Motor neuron (in vitro differentiated cells): ENCODE results near the gene HNRNPDL. TPM values are rescaled to one million over a fixed set of nuclear protein-coding genes. Genes with fewer than 3 reads are reported as not detected.
"Not testable (repeated sequence)": the region's sequence is repeated elsewhere in the genome, so short reads cannot be mapped to it uniquely, and the experiment has no call there.

ENCODE experiments used
- ATAC-seq, 8 experiments: fragments of 200-7000 bp; cut with Tn5 transposase; replicated peaks in 6 of 8; 2 replicates each; pipeline ENCODE4 v1.8.0; 2021; ENCODE audit warnings: mild to moderate bottlenecking in 8 of 8, moderate library complexity in 8 of 8
- H3K27ac ChIP-seq, 2 donors: fragments of 250-450 bp; sonication (Bioruptor Pico); 2 replicates each; pipeline ENCODE4 v1.9.0; 2021; ENCODE audit warnings: antibody characterized with exemption in 2 of 2, mild to moderate bottlenecking in 2 of 2, moderate library complexity in 1 of 2
- H3K4me1 ChIP-seq, 2 donors: fragments of 250-450 bp; sonication (Bioruptor Pico); replicated peaks in 1 of 2; 2 replicates each; pipeline ENCODE4 v1.6.1; 2021; ENCODE audit warnings: antibody characterized with exemption in 2 of 2, mild to moderate bottlenecking in 2 of 2, moderate library complexity in 1 of 2
- H3K4me3 ChIP-seq, 5 donors: fragments of 250-450 bp; sonication (Bioruptor Pico); 2 replicates each; pipeline ENCODE4 v1.9.0; 2021; ENCODE audit warnings: antibody characterized with exemption in 5 of 5, mild to moderate bottlenecking in 5 of 5, moderate library complexity in 4 of 5
- WGBS, 10 experiments: fragments of 450-650 bp; shearing (Covaris generic); methylation state at CpG; one replicate each; pipeline ENCODE4 v1.0.0; 2022; 5-methylcytosine and 5-hydroxymethylcytosine counted together
- in situ Hi-C, 9 experiments: fragments of 400-800 bp; cut with MboI; loops; one replicate each; pipeline ENCODE4 v1.15.0; 2021; ENCODE audit warnings: low sequenced_read_pairs in 9 of 9, low pct_unique_long_range_greater_than_20kb in 2 of 9; ENCODE audit not compliant: unreplicated experiment in 9 of 9
- total RNA-seq, 8 experiments: library from RNA; unstranded; fragments of 300-600 nt; gene quantifications; 2 replicates each; pipeline versions ENCODE4 v1.2.3 to v1.2.4, GENCODE V29; 2022

Gene HNRNPDL
- total RNA-seq, 8 experiments from 2014 or later: 255 to 791 (median 419) TPM

DNA sequence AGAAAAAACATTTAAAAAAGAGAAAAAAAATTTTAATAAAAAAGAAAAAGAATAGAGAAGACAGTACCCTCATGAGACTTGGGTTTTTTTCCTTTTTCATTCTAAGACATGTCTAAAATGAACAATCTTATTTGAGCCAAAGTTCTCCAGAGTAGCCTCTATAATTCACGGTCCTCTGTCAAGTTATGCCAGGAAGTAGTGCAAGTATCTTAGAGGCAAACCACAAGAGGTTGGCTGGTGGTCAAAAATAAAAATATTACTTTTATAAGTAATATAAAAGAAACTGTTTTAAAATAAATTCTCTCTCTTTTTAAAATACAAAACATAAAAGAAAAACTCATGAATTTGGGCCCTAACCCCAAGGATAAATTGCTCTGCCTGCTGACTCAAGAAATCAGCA lies 26.5 kb downstream of the HNRNPDL start:
- no peak overlapping the region for H3K27ac ChIP-seq
- 73 to 100% (median 87%) methylated on average over 1 of the region's 1 CpG; no CpG with 5 or more reads in 2 of the 10 experiments for WGBS, 10 experiments
- no peaks in the 10 kb centered on the region for H3K4me1 ChIP-seq
- in situ Hi-C loops: no loop called here
- ATAC-seq: no peak
- H3K4me3 ChIP-seq: no peak overlapping the region

DNA sequence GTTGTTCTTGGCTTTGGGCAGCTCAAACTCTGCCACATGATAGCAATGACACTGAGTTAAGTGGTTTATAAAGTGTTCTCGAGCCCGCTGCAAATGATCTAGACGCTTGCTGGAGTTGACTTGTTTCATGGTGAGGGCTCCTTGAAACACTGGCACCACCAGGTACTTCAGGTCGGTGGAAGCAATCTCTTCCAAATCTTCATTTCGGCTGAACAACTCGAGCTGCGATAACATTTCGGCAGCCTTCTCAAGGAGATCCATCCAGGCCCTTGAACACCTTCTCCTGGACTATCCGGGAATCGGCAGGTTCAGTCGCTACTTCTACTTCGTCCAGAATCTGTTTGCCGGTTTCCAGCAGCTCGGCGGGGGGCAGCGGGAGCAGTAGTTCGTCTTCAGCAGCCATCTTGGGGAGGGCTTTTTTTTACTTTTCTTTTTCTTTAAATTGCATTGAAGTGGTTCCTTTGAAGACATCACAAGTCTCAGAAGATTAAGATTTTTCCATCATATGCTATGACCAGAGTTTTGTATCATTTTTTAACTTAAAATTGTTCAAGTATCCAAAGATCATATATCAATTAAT lies 28.0 kb downstream of the HNRNPDL start:
- 80 to 97% (median 90%) methylated on average over 2 to 12 of the region's 17 CpGs; no CpG with 5 or more reads in 3 of the 10 experiments for WGBS, 10 experiments
- Histone ChIP-seq H3K27ac (no peak overlapping the region), H3K4me1 (no peaks in the 10 kb centered on the region), H3K4me3 (no peak overlapping the region)
- ATAC-seq: no peak
- in situ Hi-C loops: no loop called here

DNA sequence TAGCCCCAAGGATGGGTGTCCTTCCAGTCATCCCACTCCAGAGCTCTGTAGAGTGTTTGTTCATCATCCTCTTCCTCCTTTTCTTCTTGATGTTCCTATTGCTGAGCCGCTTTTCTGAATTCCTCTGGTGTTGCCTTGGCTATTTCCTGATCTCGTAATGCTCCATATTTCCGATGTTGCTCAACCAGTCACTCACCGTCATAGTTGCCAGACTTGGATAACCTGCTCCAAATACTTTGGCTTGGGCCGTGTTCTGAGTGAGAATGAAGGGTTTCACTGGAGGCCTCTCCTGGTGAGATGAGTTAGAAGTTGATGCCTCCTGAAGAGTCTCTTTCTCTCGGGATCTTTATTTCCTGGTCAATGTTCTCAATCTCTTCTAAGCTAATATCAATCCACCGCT lies 28.7 kb downstream of the HNRNPDL start:
- Histone ChIP-seq H3K27ac (no peak overlapping the region), H3K4me3 (no peak overlapping the region), H3K4me1 (no peaks in the 10 kb centered on the region)
- no peak for ATAC-seq
- in situ Hi-C loops: no loop called here
- 78 to 100% (median 87%) methylated on average over 1 to 7 of the region's 7 CpGs; no CpG with 5 or more reads in 2 of the 10 experiments for WGBS, 10 experiments

DNA sequence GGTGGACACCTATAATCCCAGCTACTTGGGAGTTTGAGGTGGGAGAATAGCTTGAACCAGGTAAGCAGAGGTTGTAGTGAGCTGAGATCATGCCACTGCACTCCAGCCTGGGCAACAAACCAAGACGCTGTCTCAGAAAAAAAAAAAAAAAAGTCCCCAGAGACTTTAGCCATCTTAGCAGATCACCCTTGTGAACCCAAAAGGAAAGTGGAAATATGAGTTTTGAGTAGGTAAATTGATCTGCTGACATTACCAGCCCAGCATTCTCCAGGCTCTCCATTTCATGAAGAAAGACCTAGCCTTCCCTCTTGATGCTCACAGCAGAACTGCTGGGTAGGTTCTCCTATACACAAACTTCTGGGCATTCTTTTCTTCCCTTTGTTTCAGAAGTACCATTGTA lies 32.0 kb downstream of the HNRNPDL start:
- no peak for ATAC-seq
- WGBS, 10 experiments: 80% methylated on average over 1 of the region's 1 CpG; no CpG with 5 or more reads in 9 of the 10 experiments
- in situ Hi-C loops: no loop called here
- no peaks in the 10 kb centered on the region for H3K4me1 ChIP-seq
- no peak overlapping the region for H3K27ac ChIP-seq
- H3K4me3 ChIP-seq: no peak overlapping the region

DNA sequence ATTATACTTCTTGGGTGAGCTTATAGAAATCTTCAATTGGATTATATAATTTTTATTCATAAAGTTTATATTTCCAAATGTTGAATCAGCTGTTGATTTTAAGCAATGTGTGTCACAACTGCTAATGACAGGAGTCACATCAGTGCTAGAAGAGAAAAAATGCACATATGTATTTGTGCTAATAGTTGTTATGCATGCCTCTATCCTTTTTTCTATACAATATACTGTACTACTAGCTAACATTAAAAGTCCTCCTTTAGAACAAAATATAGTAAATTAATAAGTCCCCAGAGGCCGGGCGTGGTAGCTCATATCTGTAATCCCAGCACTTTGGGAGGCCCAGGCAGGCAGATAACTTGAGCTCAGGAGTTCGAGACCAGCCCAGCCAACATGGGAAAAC lies 32.7 kb downstream of the HNRNPDL start:
- peak in 4 of 8 experiments; percentile 38 to 98 (median 90) for ATAC-seq
- WGBS, 10 experiments: 40 to 96% (median 84%) methylated on average over 1 to 3 of the region's 3 CpGs; no CpG with 5 or more reads in 4 of the 10 experiments
- H3K27ac ChIP-seq: no peak overlapping the region
- no peak overlapping the region for H3K4me3 ChIP-seq
- in situ Hi-C loops: no loop called here
- H3K4me1 ChIP-seq: no peaks in the 10 kb centered on the region

DNA sequence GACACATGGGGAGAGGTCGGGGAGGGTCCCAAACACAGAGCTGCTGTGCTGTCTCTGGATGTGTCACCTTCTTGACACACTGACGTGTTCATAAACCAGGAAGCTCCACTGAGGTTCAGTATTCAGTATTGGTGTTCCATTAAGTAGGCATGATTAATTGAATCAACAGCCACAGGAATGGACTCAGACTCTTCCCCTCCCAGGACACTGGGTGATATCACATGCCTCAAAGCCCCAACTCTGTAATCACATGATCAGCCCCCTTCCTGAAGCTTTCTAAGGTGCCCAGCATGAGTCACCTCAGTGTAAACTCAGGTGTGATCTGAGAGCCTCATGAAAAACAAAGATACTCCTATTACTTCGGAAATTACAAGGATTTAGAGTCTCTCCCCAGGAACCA lies 35.4 kb downstream of the HNRNPDL start:
- Histone ChIP-seq H3K4me1 (no peaks in the 10 kb centered on the region), H3K27ac (no peak overlapping the region), H3K4me3 (no peak overlapping the region)
- ATAC-seq: peak in 3 of 8 experiments; percentile 12 to 36 (median 31)
- in situ Hi-C loops: no loop called here
- WGBS, 10 experiments: 50 to 100% (median 70%) methylated on average over 1 to 3 of the region's 3 CpGs; no CpG with 5 or more reads in 3 of the 10 experiments

DNA sequence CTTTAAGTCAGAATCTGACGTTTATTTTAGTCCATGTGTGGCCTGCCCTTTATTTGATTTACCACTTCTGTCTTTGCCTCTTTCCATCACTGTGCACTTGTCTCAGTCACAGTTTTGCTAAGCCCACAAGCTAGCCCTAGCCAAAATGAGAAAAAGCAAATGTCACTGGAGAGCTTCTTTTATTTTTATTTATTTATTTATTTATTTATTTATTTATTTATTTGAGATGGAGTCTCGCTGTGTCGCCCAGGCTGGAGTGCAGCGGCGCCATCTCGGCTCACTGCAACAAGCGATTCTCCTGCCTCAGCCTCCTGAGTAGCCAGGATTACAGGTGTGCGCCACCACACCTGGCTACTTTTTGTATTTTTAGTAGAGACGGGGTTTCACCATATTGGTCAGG lies 40.2 kb downstream of the HNRNPDL start:
- H3K27ac ChIP-seq, H3K4me1 ChIP-seq, ATAC-seq, H3K4me3 ChIP-seq, in situ Hi-C loops: not testable (repeated sequence)
- 79 to 94% (median 88%) methylated on average over 2 to 9 of the region's 9 CpGs; no CpG with 5 or more reads in 1 of the 10 experiments for WGBS, 10 experiments

DNA sequence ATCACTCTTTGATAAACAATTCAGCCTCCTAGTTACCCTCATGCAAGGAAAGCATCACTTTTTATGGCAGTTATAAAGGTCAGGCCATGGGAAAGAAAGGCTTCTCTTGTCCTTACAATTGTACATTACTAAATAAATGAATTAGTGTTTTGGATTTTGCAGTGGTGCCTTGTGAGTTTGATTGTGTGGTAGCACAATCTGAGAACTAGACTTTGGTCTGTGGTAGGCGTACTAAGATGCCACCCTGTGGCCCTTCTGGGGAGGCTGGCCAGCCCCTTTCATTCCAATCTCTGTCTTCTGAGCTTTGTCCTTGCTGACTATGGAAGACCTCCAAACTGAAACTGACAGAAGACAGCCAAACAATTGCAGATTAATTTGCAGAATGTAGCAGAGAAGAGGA lies 41.9 kb downstream of the HNRNPDL start:
- no peak overlapping the region for H3K4me3 ChIP-seq
- WGBS, 10 experiments: 60 to 100% (median 73%) methylated on average over 1 of the region's 1 CpG; no CpG with 5 or more reads in 3 of the 10 experiments
- no peaks in the 10 kb centered on the region for H3K4me1 ChIP-seq
- ATAC-seq: peak in 1 of 8 experiments; percentile 36
- in situ Hi-C loops: no loop called here
- H3K27ac ChIP-seq: no peak overlapping the region

DNA sequence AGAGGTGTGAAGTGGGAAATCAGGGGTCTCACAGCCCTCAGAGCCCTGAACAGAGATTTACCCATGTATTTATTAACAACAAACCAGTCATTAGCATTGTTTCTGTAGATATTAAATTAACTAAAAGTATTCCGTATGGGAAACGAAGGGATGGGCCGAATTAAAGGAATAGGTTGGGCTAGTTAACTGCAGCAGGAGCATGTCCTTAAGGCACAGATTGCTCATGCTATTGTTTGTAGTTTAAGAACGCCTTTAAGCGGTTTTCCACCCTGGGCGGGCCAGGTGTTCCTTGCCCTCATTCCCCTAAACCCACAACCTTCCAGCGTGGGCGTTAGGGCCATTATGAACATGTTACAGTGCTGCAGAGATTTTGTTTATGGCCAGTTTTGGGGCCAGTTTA lies 44.0 kb downstream of the HNRNPDL start:
- H3K4me1 ChIP-seq, in situ Hi-C loops, ATAC-seq, H3K27ac ChIP-seq, H3K4me3 ChIP-seq: not testable (repeated sequence)
- 90 to 100% (median 100%) methylated on average over 1 to 6 of the region's 8 CpGs; no CpG with 5 or more reads in 3 of the 10 experiments for WGBS, 10 experiments

DNA sequence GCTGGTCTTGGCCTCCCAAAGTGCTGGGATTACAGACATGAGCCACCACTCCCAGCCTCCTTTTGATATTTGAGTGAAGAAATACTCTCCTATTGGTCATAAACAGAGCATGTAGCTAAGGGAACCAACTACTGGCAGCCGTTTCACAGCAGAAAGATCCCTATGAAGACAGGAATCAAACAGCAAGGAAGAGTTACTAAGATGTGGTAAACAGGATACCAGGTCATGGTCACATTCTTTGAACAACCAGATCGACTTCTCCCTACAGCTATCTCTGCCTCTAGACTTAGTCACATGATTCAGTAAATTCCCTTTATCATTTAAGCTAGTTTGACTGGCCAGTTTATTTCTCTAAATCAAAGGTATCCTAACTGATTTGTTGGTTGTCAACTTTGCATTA lies 47.5 kb downstream of the HNRNPDL start:
- Histone ChIP-seq H3K4me1 (no peaks in the 10 kb centered on the region), H3K27ac (no peak overlapping the region), H3K4me3 (no peak overlapping the region)
- in situ Hi-C loops: no loop called here
- WGBS, 10 experiments: 60 to 100% (median 92%) methylated on average over 1 to 2 of the region's 2 CpGs; no CpG with 5 or more reads in 3 of the 10 experiments
- no peak for ATAC-seq

DNA sequence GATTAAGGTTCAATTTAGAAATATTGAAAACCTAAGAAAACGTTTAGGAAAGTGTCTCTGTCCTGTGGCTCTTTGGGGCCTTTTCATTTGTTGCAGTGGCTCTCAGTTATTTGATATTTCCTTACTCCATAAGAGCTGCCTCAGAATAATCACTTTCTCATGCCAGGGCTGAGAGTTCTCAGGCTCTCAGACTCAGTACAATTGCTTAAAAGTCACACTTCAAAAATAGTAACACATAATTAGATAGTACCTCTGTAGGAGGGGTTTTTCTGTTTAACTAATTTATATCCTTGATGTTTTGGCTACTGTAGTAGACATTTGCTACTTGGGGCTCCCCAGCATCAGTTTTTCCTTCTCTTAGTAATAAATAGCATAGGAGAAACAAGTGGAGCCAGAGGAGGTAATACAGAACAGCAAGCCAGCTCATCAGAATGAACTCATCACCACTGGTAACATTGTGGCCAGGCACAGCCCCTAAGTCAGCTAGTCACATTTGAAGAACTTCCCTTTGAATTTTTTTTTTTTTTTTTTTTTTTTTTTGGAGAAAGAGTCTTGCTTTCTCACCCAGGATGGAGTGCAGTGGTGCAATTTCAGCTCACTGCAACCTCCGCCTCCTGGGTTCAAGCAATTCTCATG lies 48.5 kb downstream of the HNRNPDL start:
- no peak for ATAC-seq
- no peak overlapping the region for H3K27ac ChIP-seq
- no peak overlapping the region for H3K4me3 ChIP-seq
- no peaks in the 10 kb centered on the region for H3K4me1 ChIP-seq
- in situ Hi-C loops: no loop called here
- 20 to 75% (median 49%) methylated on average over 1 to 2 of the region's 2 CpGs; no CpG with 5 or more reads in 4 of the 10 experiments for WGBS, 10 experiments

DNA sequence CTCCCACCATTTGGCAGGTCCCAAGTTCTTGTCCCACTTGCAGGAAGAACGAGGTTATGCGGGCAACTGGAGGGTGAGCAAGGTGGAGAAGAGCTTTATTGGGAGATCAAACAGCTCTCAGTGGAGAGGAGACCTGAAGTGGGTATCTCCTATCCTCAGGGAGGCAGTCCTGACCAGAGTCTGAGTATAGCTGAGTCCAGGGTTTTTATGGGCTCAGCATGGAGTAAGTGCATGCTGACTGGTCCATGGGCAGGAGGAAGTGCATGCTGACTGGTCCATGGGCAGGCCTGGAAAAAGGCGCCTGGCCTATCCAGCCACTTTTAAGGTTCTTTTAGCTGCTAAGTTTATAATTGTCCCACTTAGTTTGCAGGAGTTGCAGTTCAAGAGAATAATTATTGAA lies 49.0 kb downstream of the HNRNPDL start:
- peak in 1 of 8 experiments; percentile 52 for ATAC-seq
- in situ Hi-C loops: no loop called here
- no peak overlapping the region for H3K4me3 ChIP-seq
- H3K27ac ChIP-seq: no peak overlapping the region
- peaks cover 0 to under 1% of the 10 kb centered on the region in 2 donors for H3K4me1 ChIP-seq
- WGBS, 10 experiments: 86 to 100% (median 100%) methylated on average over 1 to 3 of the region's 3 CpGs; no CpG with 5 or more reads in 5 of the 10 experiments

DNA sequence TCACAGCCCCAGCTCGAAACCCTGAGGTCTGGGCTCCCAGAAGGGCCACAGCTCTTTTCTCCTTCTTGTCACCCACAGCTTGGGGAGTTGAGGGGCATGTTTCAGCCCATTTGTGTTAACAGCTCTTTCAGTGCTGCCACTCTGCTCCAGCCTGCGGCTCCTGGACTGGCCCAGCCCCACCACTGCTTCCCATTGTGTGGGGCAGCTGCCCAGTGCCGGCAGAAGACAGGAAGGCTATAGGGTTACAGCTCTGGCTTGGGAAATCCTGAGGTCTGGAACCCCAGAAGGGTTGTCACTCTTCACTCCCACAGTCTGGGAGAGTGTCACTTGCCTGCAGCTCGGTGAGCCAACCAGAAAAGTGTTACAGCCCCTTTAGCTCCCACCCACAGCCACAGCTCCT lies 49.4 kb downstream of the HNRNPDL start:
- in situ Hi-C loops: no loop called here
- H3K4me1 ChIP-seq: peaks cover 0 to 5% of the 10 kb centered on the region in 2 donors
- H3K27ac ChIP-seq: no peak overlapping the region
- WGBS, 10 experiments: 83 to 100% (median 96%) methylated on average over 1 to 3 of the region's 4 CpGs; no CpG with 5 or more reads in 5 of the 10 experiments
- peak in 2 of 8 experiments; percentile 13 to 25 for ATAC-seq
- H3K4me3 ChIP-seq: no peak overlapping the region
